ENCODE measurements around the gene CFAP68.
A peak's percentile ranks its signal among the peaks of the same experiment; 100 is the strongest.
"Not testable (repeated sequence)": the region's sequence is repeated elsewhere in the genome, so short reads cannot be mapped to it uniquely, and the experiment has no call there.

The CFAP68 gene

DNA sequence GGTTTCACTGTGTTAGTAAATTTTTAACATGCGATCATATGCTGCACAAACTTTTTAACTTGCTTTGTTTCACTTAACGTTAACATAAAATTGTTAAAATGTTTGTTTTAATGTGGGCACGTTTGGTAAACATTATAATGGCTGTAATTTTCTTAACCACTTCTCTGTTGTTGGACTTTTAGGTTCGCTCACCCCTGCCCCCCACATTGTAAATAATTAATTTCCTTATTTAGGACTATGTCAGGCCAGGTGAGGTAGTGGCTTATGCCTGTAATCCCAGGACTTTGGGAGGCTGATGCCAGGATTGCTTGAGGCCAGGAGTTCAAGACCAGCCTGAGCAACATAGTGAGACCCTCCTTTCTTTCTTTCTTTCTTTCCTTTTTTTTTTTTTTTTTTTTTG lies 51.1 kb downstream of the CFAP68 start:
- H3K79me1 ChIP-seq (replicated peaks; ENCODE audit: low read length, poor library complexity, severe bottlenecking), result no peaks in the 10 kb centered on the region
- H3K27me3 ChIP-seq (ENCODE audit: control insufficient read depth in 1 of 2, insufficient read depth in 1 of 2, low read length in 2 of 2), result no peaks in the 10 kb centered on the region
- no peak overlapping the region for H2AFZ ChIP-seq (ENCODE audit: low read depth, low read length)
- H4K8ac ChIP-seq (ENCODE audit: low read length), result no peak overlapping the region
- H3K9ac ChIP-seq (ENCODE audit: low read length), result peak overlapping the region; percentile 76
- no peaks in the 10 kb centered on the region for H3K36me3 ChIP-seq (ENCODE audit: control insufficient read depth in 1 of 2, insufficient read depth in 2 of 2, low read depth in 1 of 2, low read length in 2 of 2)
- no CpG with 5 or more reads among the region's 4 CpGs for WGBS
- no peaks in the 10 kb centered on the region for H3K9me3 ChIP-seq (ENCODE audit: control insufficient read depth, low read length)
- no peak overlapping the region for H3K27ac ChIP-seq (ENCODE audit: low read length, poor library complexity, severe bottlenecking)
- no peak overlapping the region for H3K4me3 ChIP-seq (ENCODE audit: insufficient read depth in 1 of 2, low read depth in 1 of 2, low read length in 2 of 2)
- H3K4ac ChIP-seq (ENCODE audit: low read depth in 1 of 2, low read length in 2 of 2), result no peak overlapping the region
- H3K23ac ChIP-seq (ENCODE audit: low read length in 2 of 2), result no peak overlapping the region
- no peak overlapping the region for H3K14ac ChIP-seq (ENCODE audit: low read length in 2 of 2)
- no peak for DNase-seq
- H3K18ac ChIP-seq (ENCODE audit: low read depth in 1 of 2, low read length in 2 of 2), result no peak overlapping the region
- H2BK15ac ChIP-seq (ENCODE audit: low read depth, poor library complexity, severe bottlenecking), result no peak overlapping the region
- H2BK12ac ChIP-seq (ENCODE audit: low read length in 2 of 2), result no peak overlapping the region
- peaks cover 16% of the 10 kb centered on the region for H3K4me1 ChIP-seq (ENCODE audit: control insufficient read depth, insufficient read depth, low read depth, low read length)
- H2BK5ac ChIP-seq (ENCODE audit: low read depth, low read length, poor library complexity, severe bottlenecking), result no peak overlapping the region
- H4K91ac ChIP-seq (ENCODE audit: low read length), result no peak overlapping the region
- H2BK120ac ChIP-seq (ENCODE audit: low read depth, low read length), result no peak overlapping the region
- H2AK5ac ChIP-seq (ENCODE audit: low read length, severe bottlenecking), result no peak overlapping the region
- no peak overlapping the region for H3K4me2 ChIP-seq (ENCODE audit: low read length, poor library complexity, severe bottlenecking)

GRCh38 chr11:111932611-111932950 lies 53.2 kb downstream of the CFAP68 start:
- Histone ChIP-seq H4K91ac (ENCODE audit: low read length) (no peak overlapping the region), H2BK5ac (ENCODE audit: low read depth, low read length, poor library complexity, severe bottlenecking) (no peak overlapping the region), H3K79me1 (replicated peaks; ENCODE audit: low read length, poor library complexity, severe bottlenecking) (peaks cover 1% of the 10 kb centered on the region), H3K23ac (ENCODE audit: low read length in 2 of 2) (no peak overlapping the region), H3K27ac (ENCODE audit: low read length, poor library complexity, severe bottlenecking) (no peak overlapping the region), H3K4me1 (ENCODE audit: control insufficient read depth, insufficient read depth, low read depth, low read length) (peaks cover 12% of the 10 kb centered on the region), H3K9ac (ENCODE audit: low read length) (peak overlapping the region; percentile 11), H2AK5ac (ENCODE audit: low read length, severe bottlenecking) (no peak overlapping the region), H2AFZ (ENCODE audit: low read depth, low read length) (no peak overlapping the region), H3K36me3 (ENCODE audit: control insufficient read depth in 1 of 2, insufficient read depth in 2 of 2, low read depth in 1 of 2, low read length in 2 of 2) (no peaks in the 10 kb centered on the region), H2BK15ac (ENCODE audit: low read depth, poor library complexity, severe bottlenecking) (no peak overlapping the region), H3K9me3 (ENCODE audit: control insufficient read depth, low read length) (no peaks in the 10 kb centered on the region), H3K4me2 (ENCODE audit: low read length, poor library complexity, severe bottlenecking) (no peak overlapping the region), H2BK12ac (ENCODE audit: low read length in 2 of 2) (no peak overlapping the region), H3K18ac (ENCODE audit: low read depth in 1 of 2, low read length in 2 of 2) (no peak overlapping the region), H3K4ac (ENCODE audit: low read depth in 1 of 2, low read length in 2 of 2) (no peak overlapping the region), H4K8ac (ENCODE audit: low read length) (no peak overlapping the region), H3K4me3 (ENCODE audit: insufficient read depth in 1 of 2, low read depth in 1 of 2, low read length in 2 of 2) (no peak overlapping the region), H3K27me3 (ENCODE audit: control insufficient read depth in 1 of 2, insufficient read depth in 1 of 2, low read length in 2 of 2) (no peaks in the 10 kb centered on the region), H2BK120ac (ENCODE audit: low read depth, low read length) (no peak overlapping the region), H3K14ac (ENCODE audit: low read length in 2 of 2) (no peak overlapping the region)
- peak; percentile 29 for DNase-seq
- WGBS, result 57% methylated on average over 1 of the region's 2 CpGs

DNA sequence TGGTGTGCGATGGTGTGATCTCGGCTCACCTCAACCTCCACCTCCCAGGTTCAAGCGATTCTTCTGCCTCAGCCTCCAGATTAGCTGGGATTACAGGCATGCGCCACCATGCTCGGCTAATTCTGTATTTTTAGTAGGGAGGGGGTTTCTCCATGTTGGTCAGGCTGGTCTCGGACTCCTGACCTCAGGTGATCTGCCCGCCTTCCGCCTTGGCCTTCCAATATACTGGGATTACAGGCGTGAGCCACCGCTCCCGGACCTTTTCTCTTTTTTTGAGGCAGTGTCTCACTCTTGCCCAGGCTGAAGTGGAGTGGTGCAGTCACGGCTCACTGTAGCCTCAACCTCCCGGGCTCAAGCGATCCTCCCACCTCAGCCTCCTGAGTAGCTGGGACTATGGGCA lies 53.8 kb downstream of the CFAP68 start:
- not testable (repeated sequence) for H3K23ac ChIP-seq (ENCODE audit: low read length in 2 of 2); H3K9ac ChIP-seq (ENCODE audit: low read length); H3K36me3 ChIP-seq (ENCODE audit: control insufficient read depth in 1 of 2, insufficient read depth in 2 of 2, low read depth in 1 of 2, low read length in 2 of 2); H2AK5ac ChIP-seq (ENCODE audit: low read length, severe bottlenecking); H4K8ac ChIP-seq (ENCODE audit: low read length); H3K4me2 ChIP-seq (ENCODE audit: low read length, poor library complexity, severe bottlenecking); H2BK12ac ChIP-seq (ENCODE audit: low read length in 2 of 2); H2AFZ ChIP-seq (ENCODE audit: low read depth, low read length); H3K79me1 ChIP-seq (replicated peaks; ENCODE audit: low read length, poor library complexity, severe bottlenecking); H3K9me3 ChIP-seq (ENCODE audit: control insufficient read depth, low read length); H2BK120ac ChIP-seq (ENCODE audit: low read depth, low read length); H2BK15ac ChIP-seq (ENCODE audit: low read depth, poor library complexity, severe bottlenecking); H3K27me3 ChIP-seq (ENCODE audit: control insufficient read depth in 1 of 2, insufficient read depth in 1 of 2, low read length in 2 of 2); H3K14ac ChIP-seq (ENCODE audit: low read length in 2 of 2); H3K4me3 ChIP-seq (ENCODE audit: insufficient read depth in 1 of 2, low read depth in 1 of 2, low read length in 2 of 2); H3K4ac ChIP-seq (ENCODE audit: low read depth in 1 of 2, low read length in 2 of 2); DNase-seq; H2BK5ac ChIP-seq (ENCODE audit: low read depth, low read length, poor library complexity, severe bottlenecking); H3K27ac ChIP-seq (ENCODE audit: low read length, poor library complexity, severe bottlenecking); H4K91ac ChIP-seq (ENCODE audit: low read length)
- Histone ChIP-seq H3K4me1 (ENCODE audit: control insufficient read depth, insufficient read depth, low read depth, low read length) (peaks cover 18% of the 10 kb centered on the region), H3K18ac (ENCODE audit: low read depth in 1 of 2, low read length in 2 of 2) (peak overlapping the region in 1 of 2 experiments; percentile 12)
- WGBS, result 96% methylated on average over 11 of the region's 14 CpGs

- Histone ChIP-seq H3K4me3 (ENCODE audit: insufficient read depth in 1 of 2, low read depth in 1 of 2, low read length in 2 of 2) (no peak overlapping the region), H2AFZ (ENCODE audit: low read depth, low read length) (no peak overlapping the region), H3K18ac (ENCODE audit: low read depth in 1 of 2, low read length in 2 of 2) (no peak overlapping the region), H3K36me3 (ENCODE audit: control insufficient read depth in 1 of 2, insufficient read depth in 2 of 2, low read depth in 1 of 2, low read length in 2 of 2) (no peaks in the 10 kb centered on the region), H3K27me3 (ENCODE audit: control insufficient read depth in 1 of 2, insufficient read depth in 1 of 2, low read length in 2 of 2) (no peaks in the 10 kb centered on the region), H2AK5ac (ENCODE audit: low read length, severe bottlenecking) (no peak overlapping the region), H2BK5ac (ENCODE audit: low read depth, low read length, poor library complexity, severe bottlenecking) (no peak overlapping the region), H3K79me1 (replicated peaks; ENCODE audit: low read length, poor library complexity, severe bottlenecking) (peaks cover 1% of the 10 kb centered on the region), H4K8ac (ENCODE audit: low read length) (no peak overlapping the region), H3K14ac (ENCODE audit: low read length in 2 of 2) (no peak overlapping the region), H2BK12ac (ENCODE audit: low read length in 2 of 2) (no peak overlapping the region), H3K9ac (ENCODE audit: low read length) (no peak overlapping the region), H3K23ac (ENCODE audit: low read length in 2 of 2) (no peak overlapping the region), H3K27ac (ENCODE audit: low read length, poor library complexity, severe bottlenecking) (no peak overlapping the region), H3K4ac (ENCODE audit: low read depth in 1 of 2, low read length in 2 of 2) (no peak overlapping the region), H3K9me3 (ENCODE audit: control insufficient read depth, low read length) (no peaks in the 10 kb centered on the region), H2BK15ac (ENCODE audit: low read depth, poor library complexity, severe bottlenecking) (no peak overlapping the region), H3K4me2 (ENCODE audit: low read length, poor library complexity, severe bottlenecking) (no peak overlapping the region), H3K4me1 (ENCODE audit: control insufficient read depth, insufficient read depth, low read depth, low read length) (peaks cover 22% of the 10 kb centered on the region), H4K91ac (ENCODE audit: low read length) (no peak overlapping the region), H2BK120ac (ENCODE audit: low read depth, low read length) (no peak overlapping the region)
- WGBS, result no CpG with 5 or more reads among the region's 1 CpG
- DNase-seq, result no peak
Observed at GRCh38 chr11:111933872-111934271, 54.5 kb downstream of the CFAP68 start.

Measured in mesenchymal stem cell (in vitro differentiated cells and primary cell).